ENCODE data around the gene MOG. TPM values are rescaled to one million over a fixed set of nuclear protein-coding genes. Genes with fewer than 3 reads are reported as not detected.

The MOG gene
- polyA plus RNA-seq, 1 of the 3 experiments (the other 2 are of a cell fraction), result not detected

GRCh38 chr6:29708432-29709179 is 51.7 kb downstream of the MOG start:
- POLR2A ChIA-PET, result no interaction called here
- WGBS (ENCODE audit: low lambda C conversion rate), result 27% methylated on average over 11 of the region's 11 CpGs
- Histone ChIP-seq H2AFZ (ENCODE audit: low read depth) (no peak overlapping the region), H3K4me3 (ENCODE audit: low read depth in 2 of 2, low read length in 1 of 2) (no peak overlapping the region), H3K4me2 (no peak overlapping the region; the same call in 1 of the 2 replicates), H3K27ac (ENCODE audit: low read depth in 2 of 2, low read length in 1 of 2) (no peak overlapping the region), H4K20me1 (ENCODE audit: insufficient read depth) (no peaks in the 10 kb centered on the region), H3F3A (replicated peaks; ENCODE audit: insufficient read depth) (no peaks in the 10 kb centered on the region), H3K36me3 (replicated peaks in 1 of 2; ENCODE audit: control insufficient read depth in 1 of 2, insufficient read depth in 2 of 2, low read length in 1 of 2) (no peaks in the 10 kb centered on the region), H3K79me2 (ENCODE audit: insufficient read depth) (no peaks in the 10 kb centered on the region), H3K27me3 (ENCODE audit: insufficient read depth) (peaks cover 41% of the 10 kb centered on the region; the same call in 1 of the 2 replicates), H3K4me1 (ENCODE audit: control insufficient read depth in 1 of 2, insufficient read depth in 2 of 2, low read depth in 1 of 2, low read length in 1 of 2) (no peaks in the 10 kb centered on the region), H3K9ac (no peak overlapping the region), H3K9me2 (no peaks in the 10 kb centered on the region), H3K9me3 (no peaks in the 10 kb centered on the region)
- DNase-seq, result no peak
- TF ChIP-seq MEF2A (IDR thresholded peaks at IDR 0.05; ENCODE audit: borderline replicate concordance, low read depth) (no peak), FOSL2 (IDR thresholded peaks at IDR 0.05; ENCODE audit: borderline replicate concordance, low read depth) (no peak), JUND (IDR thresholded peaks at IDR 0.05) (no peak), FOXJ3 (CRISPR knock-in tag; IDR thresholded peaks at IDR 0.05) (no peak), USF1 (IDR thresholded peaks at IDR 0.05; ENCODE audit: borderline replicate concordance, low read depth) (no peak), IRF3 (IDR thresholded peaks at IDR 0.05; ENCODE audit: low read depth, low read length) (no peak), RFX5 (IDR thresholded peaks at IDR 0.05; ENCODE audit: low read length) (no peak), GABPA (IDR thresholded peaks at IDR 0.05; ENCODE audit: low read depth) (no peak), CTCF (IDR thresholded peaks at IDR 0.05) (no peak), PBX3 (IDR thresholded peaks at IDR 0.05) (no peak), RCOR1 (IDR thresholded peaks at IDR 0.05; ENCODE audit: low read length) (no peak), ZBTB33 (IDR thresholded peaks at IDR 0.05; ENCODE audit: borderline replicate concordance, low read depth) (no peak), GATA2 (CRISPR knock-in tag; IDR thresholded peaks at IDR 0.05) (no peak), EP300 (IDR thresholded peaks at IDR 0.05; ENCODE audit: borderline replicate concordance in 1 of 2, low read depth in 1 of 2, low read length in 1 of 2) (no peak), NRF1 (IDR thresholded peaks at IDR 0.05; ENCODE audit: low read depth, low read length) (no peak), REST (IDR thresholded peaks at IDR 0.05; ENCODE audit: low read depth, low read length) (no peak), USF2 (IDR thresholded peaks at IDR 0.05; ENCODE audit: borderline replicate concordance, low read depth, low read length) (no peak), SIN3A (IDR thresholded peaks at IDR 0.05; ENCODE audit: borderline replicate concordance, low read depth, low read length) (no peak)
- CTCF ChIA-PET, result interaction anchor here (0.7 to 2.1 kb wide), 6 partner anchors 29 to 126 kb away, joined by 3 to 6 read pairs (median 4); no protein-coding TSS in a partner anchor

Measured in SK-N-SH (cell line).